Neural cell (in vitro differentiated cells): ENCODE measurements around the gene CCDC106. TPM values are rescaled to one million over a fixed set of nuclear protein-coding genes. Genes with fewer than 3 reads are reported as not detected.

Source experiments
- H2AFZ ChIP-seq: fragments of 200-600, 300-800 bp; sonication (generic), shearing (Covaris generic); 2 replicates; pipeline ENCODE4 v1.6.0; 2014; ENCODE audit warnings: low read depth, mild to moderate bottlenecking, antibody characterized with exemption, low read length, moderate library complexity
- H3F3A ChIP-seq: fragments of 200-600 bp; shearing (Covaris generic); 2 replicates; pipeline ENCODE4 v1.6.1; 2016; ENCODE audit warnings: mild to moderate bottlenecking, moderate library complexity, mixed read lengths, antibody characterized with exemption, low read length; ENCODE audit not compliant: insufficient read depth, poor library complexity, severe bottlenecking
- H3K27ac ChIP-seq: fragments of 200-600, 300-800 bp; sonication (generic), shearing (Covaris generic); 2 replicates; pipeline ENCODE4 v1.5.1; 2014; ENCODE audit warnings: mild to moderate bottlenecking, low read length, moderate library complexity
- H3K27me3 ChIP-seq: fragments of 300-800, 200-600 bp; sonication (generic), shearing (Covaris generic); 2 replicates; pipeline ENCODE4 v1.6.0; 2014; ENCODE audit warnings: mild to moderate bottlenecking, low read depth, low read length, moderate library complexity; ENCODE audit not compliant: insufficient read depth
- H3K36me3 ChIP-seq: fragments of 300-800, 200-600 bp; sonication (generic), shearing (Covaris generic); 2 replicates; pipeline ENCODE4 v1.5.1; 2014; ENCODE audit warnings: mild to moderate bottlenecking, antibody characterized with exemption, low read length, moderate library complexity; ENCODE audit not compliant: insufficient read depth
- H3K4me2 ChIP-seq: fragments of 300-800, 200-600 bp; sonication (generic), shearing (Covaris generic); 2 replicates; pipeline ENCODE4 v1.6.0; 2014; ENCODE audit warnings: mild to moderate bottlenecking, low read length
- H3K4me3 ChIP-seq: fragments of 300-800, 200-600 bp; sonication (generic), shearing (Covaris generic); 2 replicates; pipeline ENCODE4 v1.5.1; 2014; ENCODE audit warnings: mild to moderate bottlenecking, low read length, moderate library complexity
- H3K79me2 ChIP-seq: fragments of 200-600 bp; shearing (Covaris generic); replicated peaks from 2 replicates; pipeline ENCODE4 v1.6.0; 2014; ENCODE audit warnings: mild to moderate bottlenecking, low read length, moderate library complexity; ENCODE audit not compliant: insufficient read depth
- H3K9ac ChIP-seq: fragments of 300-800, 200-600 bp; sonication (generic), shearing (Covaris generic); 2 replicates; pipeline ENCODE4 v1.6.1; 2016; ENCODE audit warnings: mild to moderate bottlenecking, low read length, mixed read lengths
- H3K9me2 ChIP-seq: fragments of 200-600 bp; shearing (Covaris generic); 2 replicates; pipeline ENCODE4 v1.6.1; 2016; ENCODE audit warnings: mild to moderate bottlenecking, low read length, mixed read lengths; ENCODE audit not compliant: insufficient read depth
- H3K9me3 ChIP-seq: fragments of 200-600, 300-800 bp; sonication (generic), shearing (Covaris generic); 2 replicates; pipeline ENCODE4 v1.6.1; 2016; ENCODE audit warnings: mild to moderate bottlenecking, mixed run types, low read length, moderate library complexity, mixed read lengths
- H4K20me1 ChIP-seq: fragments of 200-600 bp; shearing (Covaris generic); 2 replicates; pipeline ENCODE4 v1.6.1; 2016; ENCODE audit warnings: mild to moderate bottlenecking, mixed run types; ENCODE audit not compliant: insufficient read depth
- CTCF ChIP-seq: fragments of 450-650 bp; IDR thresholded peaks from 2 replicates; pipeline ENCODE4 v1.5.1; 2014; ENCODE audit warnings: antibody characterized with exemption, mild to moderate bottlenecking, moderate library complexity; ENCODE audit not compliant: poor library complexity, severe bottlenecking
- EP300 ChIP-seq: fragments of 450-650 bp; conservative IDR thresholded peaks from 2 replicates; pipeline ENCODE4 v1.6.1; 2014; ENCODE audit warnings: antibody characterized with exemption, mild to moderate bottlenecking, moderate library complexity; ENCODE audit not compliant: poor library complexity, severe bottlenecking
- EZH2 ChIP-seq: fragments of 200-600, 300-800 bp; shearing (Covaris generic), sonication (generic); IDR thresholded peaks from 2 replicates; pipeline ENCODE4 v1.6.1; 2014; ENCODE audit warnings: antibody characterized with exemption, low read length, borderline replicate concordance, mild to moderate bottlenecking; ENCODE audit not compliant: insufficient read depth, poor library complexity, severe bottlenecking
- MXI1 ChIP-seq: fragments of 450-650 bp; conservative IDR thresholded peaks from 2 replicates; pipeline ENCODE4 v1.6.1; 2014; ENCODE audit warnings: antibody characterized with exemption, mild to moderate bottlenecking; ENCODE audit not compliant: poor library complexity, severe bottlenecking
- POLR2AphosphoS5 ChIP-seq: IDR thresholded peaks from 2 replicates; pipeline ENCODE4 v1.6.1; 2012
- RAD21 ChIP-seq: fragments of 450-650 bp; conservative IDR thresholded peaks from 2 replicates; pipeline ENCODE4 v1.6.1; 2014; ENCODE audit warnings: antibody characterized with exemption, mild to moderate bottlenecking, moderate library complexity
- SMC3 ChIP-seq: fragments of 450-650 bp; conservative IDR thresholded peaks from 2 replicates; pipeline ENCODE4 v1.6.1; 2014; ENCODE audit warnings: antibody characterized with exemption, mild to moderate bottlenecking, moderate library complexity; ENCODE audit not compliant: poor library complexity
- TAF1 ChIP-seq: IDR thresholded peaks from 2 replicates; pipeline ENCODE4 v1.6.1; 2012; ENCODE audit warnings: low read depth
- polyA plus RNA-seq: library from polyadenylated mRNA; depleted of rRNA; stranded (reverse); fragments of >200 nt; gene quantifications from 2 replicates; pipeline ENCODE4 v1.2.3, GENCODE V29; 2014
- TF ChIP-seq, protein P1 (sequence below): IDR thresholded peaks from 2 replicates; pipeline ENCODE4 v1.6.1; 2012; ENCODE audit warnings: borderline replicate concordance

The CCDC106 gene
- polyA plus RNA-seq, 1 donor from 2014 or later = 33.8 TPM

- H3K4me3 ChIP-seq = no peak overlapping the region
Observed at GRCh38 chr19:55694656-55695491, 46.9 kb downstream of the CCDC106 start.

GRCh38 chr19:55695511-55696290, 47.7 kb downstream of the CCDC106 start:
- H3F3A ChIP-seq = no peaks in the 10 kb centered on the region
- no peak overlapping the region for H3K4me2 ChIP-seq
- H4K20me1 ChIP-seq = no peaks in the 10 kb centered on the region
- H3K36me3 ChIP-seq = no peaks in the 10 kb centered on the region
- no peaks in the 10 kb centered on the region for H3K9me3 ChIP-seq
- H3K9ac ChIP-seq = no peak overlapping the region
- H3K27me3 ChIP-seq = no peaks in the 10 kb centered on the region
- no peaks in the 10 kb centered on the region for H3K79me2 ChIP-seq
- no peaks in the 10 kb centered on the region for H3K9me2 ChIP-seq
- H2AFZ ChIP-seq = no peak overlapping the region
- H3K4me3 ChIP-seq = no peak overlapping the region
- no peak overlapping the region for H3K27ac ChIP-seq
- TF ChIP-seq EZH2 = no peak
- no peak for TF ChIP-seq MXI1
- TF ChIP-seq, protein P1, sequence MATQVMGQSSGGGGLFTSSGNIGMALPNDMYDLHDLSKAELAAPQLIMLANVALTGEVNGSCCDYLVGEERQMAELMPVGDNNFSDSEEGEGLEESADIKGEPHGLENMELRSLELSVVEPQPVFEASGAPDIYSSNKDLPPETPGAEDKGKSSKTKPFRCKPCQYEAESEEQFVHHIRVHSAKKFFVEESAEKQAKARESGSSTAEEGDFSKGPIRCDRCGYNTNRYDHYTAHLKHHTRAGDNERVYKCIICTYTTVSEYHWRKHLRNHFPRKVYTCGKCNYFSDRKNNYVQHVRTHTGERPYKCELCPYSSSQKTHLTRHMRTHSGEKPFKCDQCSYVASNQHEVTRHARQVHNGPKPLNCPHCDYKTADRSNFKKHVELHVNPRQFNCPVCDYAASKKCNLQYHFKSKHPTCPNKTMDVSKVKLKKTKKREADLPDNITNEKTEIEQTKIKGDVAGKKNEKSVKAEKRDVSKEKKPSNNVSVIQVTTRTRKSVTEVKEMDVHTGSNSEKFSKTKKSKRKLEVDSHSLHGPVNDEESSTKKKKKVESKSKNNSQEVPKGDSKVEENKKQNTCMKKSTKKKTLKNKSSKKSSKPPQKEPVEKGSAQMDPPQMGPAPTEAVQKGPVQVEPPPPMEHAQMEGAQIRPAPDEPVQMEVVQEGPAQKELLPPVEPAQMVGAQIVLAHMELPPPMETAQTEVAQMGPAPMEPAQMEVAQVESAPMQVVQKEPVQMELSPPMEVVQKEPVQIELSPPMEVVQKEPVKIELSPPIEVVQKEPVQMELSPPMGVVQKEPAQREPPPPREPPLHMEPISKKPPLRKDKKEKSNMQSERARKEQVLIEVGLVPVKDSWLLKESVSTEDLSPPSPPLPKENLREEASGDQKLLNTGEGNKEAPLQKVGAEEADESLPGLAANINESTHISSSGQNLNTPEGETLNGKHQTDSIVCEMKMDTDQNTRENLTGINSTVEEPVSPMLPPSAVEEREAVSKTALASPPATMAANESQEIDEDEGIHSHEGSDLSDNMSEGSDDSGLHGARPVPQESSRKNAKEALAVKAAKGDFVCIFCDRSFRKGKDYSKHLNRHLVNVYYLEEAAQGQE = no peak
- no peak for TF ChIP-seq TAF1
- no peak for TF ChIP-seq RAD21
- no peak for TF ChIP-seq POLR2AphosphoS5
- TF ChIP-seq EP300 = no peak
- no peak for TF ChIP-seq SMC3

More at GRCh38 chr19:55694656-55695491, 46.9 kb downstream of the CCDC106 start:
- Histone ChIP-seq H3K36me3 (no peaks in the 10 kb centered on the region), H3K9ac (no peak overlapping the region), H3K9me2 (no peaks in the 10 kb centered on the region), H3F3A (no peaks in the 10 kb centered on the region), H3K9me3 (no peaks in the 10 kb centered on the region), H3K27me3 (no peaks in the 10 kb centered on the region), H3K4me2 (no peak overlapping the region), H4K20me1 (no peaks in the 10 kb centered on the region), H3K79me2 (no peaks in the 10 kb centered on the region), H3K27ac (no peak overlapping the region), H2AFZ (no peak overlapping the region)
- TF ChIP-seq CTCF (no peak), EZH2 (no peak), SMC3 (no peak), RAD21 (no peak), EP300 (no peak), TAF1 (no peak), MXI1 (no peak), POLR2AphosphoS5 (no peak)
- TF ChIP-seq, protein P1 = no peak
